ENCODE data around the gene COL23A1.

DNA sequence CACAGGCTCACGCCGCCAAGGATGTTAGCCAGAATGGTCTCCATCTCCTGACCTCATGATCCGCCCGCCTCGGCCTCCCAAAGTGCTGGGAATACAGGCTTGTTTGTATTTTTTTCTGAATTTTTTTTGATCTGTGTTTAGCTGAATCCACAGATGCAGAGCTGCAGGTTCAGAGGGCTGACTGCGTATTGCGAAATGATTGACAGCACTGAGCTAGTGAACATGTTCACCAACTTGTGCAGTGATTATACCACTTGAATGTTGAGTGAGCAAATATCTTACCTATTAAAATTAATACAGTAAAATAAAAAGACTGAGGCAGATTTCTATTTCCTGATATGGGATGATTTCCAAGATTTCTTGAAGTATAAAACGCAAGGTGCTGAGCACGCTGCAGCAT lies 234.5 kb downstream of the COL23A1 start:
- no peak for TF ChIP-seq POLR2A (IDR thresholded peaks at IDR 0.05)
- TF ChIP-seq, protein P1, sequence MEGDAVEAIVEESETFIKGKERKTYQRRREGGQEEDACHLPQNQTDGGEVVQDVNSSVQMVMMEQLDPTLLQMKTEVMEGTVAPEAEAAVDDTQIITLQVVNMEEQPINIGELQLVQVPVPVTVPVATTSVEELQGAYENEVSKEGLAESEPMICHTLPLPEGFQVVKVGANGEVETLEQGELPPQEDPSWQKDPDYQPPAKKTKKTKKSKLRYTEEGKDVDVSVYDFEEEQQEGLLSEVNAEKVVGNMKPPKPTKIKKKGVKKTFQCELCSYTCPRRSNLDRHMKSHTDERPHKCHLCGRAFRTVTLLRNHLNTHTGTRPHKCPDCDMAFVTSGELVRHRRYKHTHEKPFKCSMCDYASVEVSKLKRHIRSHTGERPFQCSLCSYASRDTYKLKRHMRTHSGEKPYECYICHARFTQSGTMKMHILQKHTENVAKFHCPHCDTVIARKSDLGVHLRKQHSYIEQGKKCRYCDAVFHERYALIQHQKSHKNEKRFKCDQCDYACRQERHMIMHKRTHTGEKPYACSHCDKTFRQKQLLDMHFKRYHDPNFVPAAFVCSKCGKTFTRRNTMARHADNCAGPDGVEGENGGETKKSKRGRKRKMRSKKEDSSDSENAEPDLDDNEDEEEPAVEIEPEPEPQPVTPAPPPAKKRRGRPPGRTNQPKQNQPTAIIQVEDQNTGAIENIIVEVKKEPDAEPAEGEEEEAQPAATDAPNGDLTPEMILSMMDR (IDR thresholded peaks at IDR 0.05), result no peak

Data from tibial nerve (tissue), 3 donors.